Measurements from ENCODE around the gene COL9A3.

Gene COL9A3

GRCh38 chr20:62801284-62802010 lies 15.4 kb upstream of the COL9A3 start:
- Histone ChIP-seq H3K4me1 (ENCODE audit: control insufficient read depth, insufficient read depth, low read length) (peaks cover 35% of the 10 kb centered on the region), H3K9me3 (ENCODE audit: control insufficient read depth, low read length) (no peaks in the 10 kb centered on the region), H3K9ac (ENCODE audit: low read length) (no peak overlapping the region), H3K36me3 (ENCODE audit: control insufficient read depth, insufficient read depth, low read length) (no peaks in the 10 kb centered on the region), H3K4me3 (ENCODE audit: low read length) (no peak overlapping the region), H3K27me3 (ENCODE audit: control insufficient read depth, insufficient read depth, low read length) (no peaks in the 10 kb centered on the region)

- Histone ChIP-seq H3K36me3 (ENCODE audit: control insufficient read depth, insufficient read depth, low read length) (no peaks in the 10 kb centered on the region), H3K4me3 (ENCODE audit: low read length) (no peak overlapping the region), H3K9me3 (ENCODE audit: control insufficient read depth, low read length) (no peaks in the 10 kb centered on the region), H3K27me3 (ENCODE audit: control insufficient read depth, insufficient read depth, low read length) (no peaks in the 10 kb centered on the region), H3K4me1 (ENCODE audit: control insufficient read depth, insufficient read depth, low read length) (peaks cover 39% of the 10 kb centered on the region), H3K9ac (ENCODE audit: low read length) (no peak overlapping the region)
Measured at GRCh38 chr20:62802026-62802712, 14.7 kb upstream of the COL9A3 start.

DNA sequence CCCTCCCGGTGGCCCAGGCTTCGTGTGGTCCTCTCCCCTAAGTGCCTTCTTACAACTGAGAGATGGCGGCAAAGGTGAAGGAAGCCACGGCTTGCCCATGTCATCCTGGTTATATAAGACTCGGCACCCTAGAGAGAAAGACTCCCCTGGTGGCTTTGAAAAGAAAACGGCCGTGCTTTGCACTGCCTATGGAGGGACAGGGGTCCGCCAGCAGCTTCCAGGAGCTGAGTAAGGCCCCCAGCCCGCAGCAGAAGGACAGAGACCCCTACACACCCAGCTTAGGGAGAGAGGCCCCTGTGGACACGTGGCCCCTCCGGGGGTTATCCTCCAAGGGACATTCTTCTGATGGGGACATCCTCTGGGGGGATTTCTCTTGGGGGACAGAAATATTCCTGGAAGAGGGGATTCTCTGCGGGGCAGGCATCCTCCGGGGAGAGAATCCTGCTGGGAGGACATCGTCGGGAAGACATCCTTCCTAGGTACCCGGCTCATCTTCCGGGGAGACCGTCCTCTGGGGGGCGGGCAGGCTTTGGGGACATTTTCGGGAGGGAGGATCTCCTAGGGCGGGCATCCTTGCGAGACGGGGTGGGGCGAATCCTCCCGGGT lies 12.7 kb upstream of the COL9A3 start:
- H3K9me3 ChIP-seq (ENCODE audit: control insufficient read depth, low read length): no peaks in the 10 kb centered on the region
- no peaks in the 10 kb centered on the region for H3K27me3 ChIP-seq (ENCODE audit: control insufficient read depth, insufficient read depth, low read length)
- H3K9ac ChIP-seq (ENCODE audit: low read length): peak overlapping the region; percentile 39
- peaks cover 29% of the 10 kb centered on the region for H3K4me1 ChIP-seq (ENCODE audit: control insufficient read depth, insufficient read depth, low read length)
- H3K4me3 ChIP-seq (ENCODE audit: low read length): no peak overlapping the region
- no peaks in the 10 kb centered on the region for H3K36me3 ChIP-seq (ENCODE audit: control insufficient read depth, insufficient read depth, low read length)

- peak within 1 kb of the TSS; percentile 79 for H3K9ac ChIP-seq (ENCODE audit: low read length)
- H3K4me3 ChIP-seq (ENCODE audit: low read length): peak within 1 kb of the TSS; percentile 63
- H3K4me1 ChIP-seq (ENCODE audit: control insufficient read depth, insufficient read depth, low read length): peaks cover 29% of the 10 kb centered on the region
- H3K27me3 ChIP-seq (ENCODE audit: control insufficient read depth, insufficient read depth, low read length): no peaks in the 10 kb centered on the region
- H3K9me3 ChIP-seq (ENCODE audit: control insufficient read depth, low read length): no peaks in the 10 kb centered on the region
- peaks cover 1% of the 10 kb centered on the region for H3K36me3 ChIP-seq (ENCODE audit: control insufficient read depth, insufficient read depth, low read length)
Measured at GRCh38 chr20:62804627-62805154, 12.2 kb upstream of the COL9A3 start, which contains the start of gene OGFR. Gene OGFR (plus strand): TSS chr20:62804835. CDS start chr20:62804860, 25 bp downstream.

DNA sequence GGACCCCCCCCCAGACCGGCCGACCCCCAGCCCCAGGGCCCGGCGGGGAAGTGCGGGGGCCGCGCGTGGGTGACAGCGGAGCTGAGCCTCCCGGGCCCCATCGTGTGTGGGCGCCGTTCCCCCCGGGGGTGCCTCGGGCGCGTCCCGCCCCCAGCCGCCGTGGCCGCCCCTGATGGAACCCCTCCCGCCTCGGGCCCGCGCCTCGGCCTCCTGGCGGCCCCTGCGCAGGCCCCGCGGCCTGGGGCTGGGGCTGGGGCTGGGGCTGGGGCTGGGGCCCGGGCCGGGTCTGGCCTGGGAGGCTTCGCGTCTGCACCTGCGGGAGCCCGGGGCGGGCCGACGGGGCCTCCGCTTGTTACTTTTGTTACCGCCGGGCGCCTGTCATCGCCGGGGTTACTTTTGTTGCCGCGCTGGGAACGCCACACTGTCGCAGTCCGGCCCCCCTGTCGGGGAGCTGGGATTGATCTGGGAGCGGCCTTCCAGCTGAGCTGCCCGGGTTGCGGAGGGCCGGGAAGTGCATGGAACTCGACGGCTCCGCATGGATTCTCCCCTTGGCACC lies 11.6 kb upstream of the COL9A3 start:
- Histone ChIP-seq H3K9me3 (ENCODE audit: control insufficient read depth, low read length) (no peaks in the 10 kb centered on the region), H3K4me3 (ENCODE audit: low read length) (peak overlapping the region; percentile 63), H3K4me1 (ENCODE audit: control insufficient read depth, insufficient read depth, low read length) (peaks cover 29% of the 10 kb centered on the region), H3K9ac (ENCODE audit: low read length) (peak overlapping the region; percentile 79), H3K27me3 (ENCODE audit: control insufficient read depth, insufficient read depth, low read length) (no peaks in the 10 kb centered on the region), H3K36me3 (ENCODE audit: control insufficient read depth, insufficient read depth, low read length) (peaks cover 7% of the 10 kb centered on the region)

DNA sequence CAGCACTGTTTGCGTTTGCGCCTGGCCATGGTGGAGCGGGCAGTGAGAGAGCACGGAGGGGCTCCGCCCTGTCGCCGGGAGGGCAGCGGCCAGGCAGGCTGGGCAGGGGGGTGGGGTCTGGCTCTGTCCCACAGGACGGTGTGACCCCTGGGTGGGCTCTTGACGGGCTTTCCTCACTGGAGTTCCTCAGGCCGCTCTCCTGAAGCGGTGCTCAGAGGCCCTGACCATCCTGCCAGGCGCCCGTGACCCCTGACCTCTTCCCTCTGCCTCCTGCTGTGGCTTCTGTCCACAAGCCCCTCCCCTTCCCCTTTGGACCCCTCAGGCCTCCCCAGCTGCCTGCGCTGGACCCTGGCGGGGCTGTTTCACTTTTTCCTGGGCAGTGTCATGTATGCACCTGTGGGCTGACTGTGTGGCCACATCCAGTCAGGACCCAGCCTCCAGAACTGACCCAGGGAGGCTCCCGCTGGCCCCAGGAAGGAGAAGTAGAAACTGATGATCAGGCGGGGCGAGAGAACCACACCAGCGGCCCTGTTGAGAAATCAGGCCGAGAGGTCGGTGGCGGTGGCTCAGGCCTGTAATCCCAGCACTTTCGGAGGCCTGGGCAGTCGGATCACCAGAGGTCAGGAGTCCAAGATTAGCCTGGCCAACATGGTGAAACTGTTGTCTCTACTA lies 11.0 kb upstream of the COL9A3 start:
- Histone ChIP-seq H3K9me3 (ENCODE audit: control insufficient read depth, low read length) (no peaks in the 10 kb centered on the region), H3K9ac (ENCODE audit: low read length) (peak overlapping the region; percentile 70), H3K4me1 (ENCODE audit: control insufficient read depth, insufficient read depth, low read length) (peaks cover 29% of the 10 kb centered on the region), H3K4me3 (ENCODE audit: low read length) (peak overlapping the region; percentile 63), H3K36me3 (ENCODE audit: control insufficient read depth, insufficient read depth, low read length) (peaks cover 10% of the 10 kb centered on the region), H3K27me3 (ENCODE audit: control insufficient read depth, insufficient read depth, low read length) (no peaks in the 10 kb centered on the region)

GRCh38 chr20:62806383-62807050 lies 10.3 kb upstream of the COL9A3 start:
- Histone ChIP-seq H3K4me1 (ENCODE audit: control insufficient read depth, insufficient read depth, low read length) (peaks cover 29% of the 10 kb centered on the region), H3K4me3 (ENCODE audit: low read length) (no peak overlapping the region), H3K27me3 (ENCODE audit: control insufficient read depth, insufficient read depth, low read length) (no peaks in the 10 kb centered on the region), H3K9ac (ENCODE audit: low read length) (no peak overlapping the region), H3K36me3 (ENCODE audit: control insufficient read depth, insufficient read depth, low read length) (peaks cover 10% of the 10 kb centered on the region), H3K9me3 (ENCODE audit: control insufficient read depth, low read length) (no peaks in the 10 kb centered on the region)

GRCh38 chr20:62807444-62808210 lies 9.2 kb upstream of the COL9A3 start:
- Histone ChIP-seq H3K9me3 (ENCODE audit: control insufficient read depth, low read length) (no peaks in the 10 kb centered on the region), H3K27me3 (ENCODE audit: control insufficient read depth, insufficient read depth, low read length) (no peaks in the 10 kb centered on the region), H3K9ac (ENCODE audit: low read length) (no peak overlapping the region), H3K4me3 (ENCODE audit: low read length) (no peak overlapping the region), H3K4me1 (ENCODE audit: control insufficient read depth, insufficient read depth, low read length) (peaks cover 29% of the 10 kb centered on the region), H3K36me3 (ENCODE audit: control insufficient read depth, insufficient read depth, low read length) (peaks cover 10% of the 10 kb centered on the region)

DNA sequence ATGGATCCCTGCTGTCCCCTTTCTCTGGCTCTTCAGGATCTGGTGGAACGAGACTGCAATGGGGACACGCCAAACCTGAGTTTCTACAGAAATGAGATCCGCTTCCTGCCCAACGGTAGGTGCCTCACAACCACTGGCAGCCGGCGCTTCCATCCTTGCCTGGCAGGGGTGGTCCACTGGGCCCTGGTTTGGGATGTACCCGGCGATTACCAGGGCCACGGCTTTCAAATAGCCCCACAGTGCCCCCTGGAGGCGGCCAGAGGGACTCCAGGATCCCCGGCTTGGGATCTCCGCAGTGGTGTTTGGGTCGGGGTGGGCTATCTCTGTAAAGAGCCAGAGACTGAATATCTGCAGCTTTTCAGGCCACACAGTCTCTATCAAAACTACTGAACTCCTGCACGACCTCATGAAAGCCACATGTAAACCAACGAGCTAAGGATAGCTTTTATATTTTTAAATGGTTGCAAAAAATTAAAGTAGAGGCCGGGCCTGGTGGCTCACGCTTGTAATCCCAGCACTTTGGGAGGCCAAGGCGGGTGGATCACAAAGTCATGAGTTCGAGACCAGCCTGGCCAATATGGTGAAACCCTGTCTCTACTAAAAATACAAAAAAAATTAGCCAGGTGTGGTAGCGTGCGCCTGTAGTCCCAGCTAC lies 8.5 kb upstream of the COL9A3 start:
- Histone ChIP-seq H3K27me3 (ENCODE audit: control insufficient read depth, insufficient read depth, low read length) (no peaks in the 10 kb centered on the region), H3K4me3 (ENCODE audit: low read length) (no peak overlapping the region), H3K9me3 (ENCODE audit: control insufficient read depth, low read length) (no peaks in the 10 kb centered on the region), H3K36me3 (ENCODE audit: control insufficient read depth, insufficient read depth, low read length) (peaks cover 10% of the 10 kb centered on the region), H3K9ac (ENCODE audit: low read length) (no peak overlapping the region), H3K4me1 (ENCODE audit: control insufficient read depth, insufficient read depth, low read length) (peaks cover 29% of the 10 kb centered on the region)

DNA sequence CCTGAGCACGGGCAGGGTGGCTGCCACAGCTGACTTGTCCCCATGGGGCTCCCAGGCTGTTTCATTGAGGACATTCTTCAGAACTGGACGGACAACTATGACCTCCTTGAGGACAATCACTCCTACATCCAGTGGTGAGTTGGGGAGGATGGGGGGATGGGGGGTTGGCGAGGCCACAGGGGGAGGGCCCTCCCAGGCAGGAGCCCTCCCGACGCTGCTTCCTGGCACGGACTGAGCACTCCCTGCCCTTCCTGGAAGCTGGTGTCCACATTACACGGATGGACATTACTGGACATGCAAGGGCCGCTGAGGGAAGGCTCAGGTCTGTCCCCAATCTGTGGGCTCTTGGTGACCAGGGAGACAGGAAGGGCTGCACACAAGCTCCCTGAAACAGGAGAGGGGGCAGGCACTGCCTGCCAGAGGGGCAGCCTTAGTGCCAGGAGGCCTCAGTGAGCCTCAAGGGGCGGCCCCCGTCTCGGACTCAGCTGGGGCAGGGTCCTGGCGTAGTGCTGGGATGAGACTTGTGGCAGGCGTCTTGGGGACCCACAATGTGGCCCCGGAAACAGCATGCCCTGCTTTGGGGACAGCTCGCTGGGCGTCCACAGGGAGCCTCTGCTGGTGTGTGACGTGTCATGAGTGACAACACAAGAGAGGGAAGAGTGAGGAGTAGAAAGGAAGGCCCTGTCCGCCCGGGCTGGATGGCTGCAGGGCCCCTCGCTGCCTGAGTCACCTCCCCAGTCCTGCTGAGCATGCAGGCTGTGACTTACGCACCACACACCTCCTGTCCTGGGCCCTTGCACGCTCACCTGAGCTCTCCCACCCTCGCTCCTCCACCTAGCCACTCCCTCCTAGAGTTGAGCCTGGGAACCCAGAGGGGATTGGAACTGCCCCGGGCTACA lies 7.1 kb upstream of the COL9A3 start:
- Histone ChIP-seq H3K4me3 (ENCODE audit: low read length) (no peak overlapping the region), H3K9ac (ENCODE audit: low read length) (no peak overlapping the region), H3K36me3 (ENCODE audit: control insufficient read depth, insufficient read depth, low read length) (peaks cover 10% of the 10 kb centered on the region), H3K9me3 (ENCODE audit: control insufficient read depth, low read length) (no peaks in the 10 kb centered on the region), H3K4me1 (ENCODE audit: control insufficient read depth, insufficient read depth, low read length) (peaks cover 25% of the 10 kb centered on the region), H3K27me3 (ENCODE audit: control insufficient read depth, insufficient read depth, low read length) (peaks cover 5% of the 10 kb centered on the region)

All from mucosa of stomach (tissue), 1 donor.